Stimulated activated CD4-positive, alpha-beta T cell treated with anti-CD3 and anti-CD28 coated beads, Interleukin-1b, Interleukin-23, amount 100 ng/mL, for 4 hours (primary cell): ENCODE results near the gene L2HGDH.
A peak's percentile ranks its signal among the peaks of the same experiment; 100 is the strongest.

Experiments
- DNase-seq, 2 donors: peaks; one replicate each; pipeline ENCODE4 v3.0.0-alpha.2; 2020; ENCODE audit warnings: low read depth in 2 of 2

Gene L2HGDH

GRCh38 chr14:50288146-50288545 lies 23.9 kb downstream of the L2HGDH start:
- DNase-seq = no peak

DNA sequence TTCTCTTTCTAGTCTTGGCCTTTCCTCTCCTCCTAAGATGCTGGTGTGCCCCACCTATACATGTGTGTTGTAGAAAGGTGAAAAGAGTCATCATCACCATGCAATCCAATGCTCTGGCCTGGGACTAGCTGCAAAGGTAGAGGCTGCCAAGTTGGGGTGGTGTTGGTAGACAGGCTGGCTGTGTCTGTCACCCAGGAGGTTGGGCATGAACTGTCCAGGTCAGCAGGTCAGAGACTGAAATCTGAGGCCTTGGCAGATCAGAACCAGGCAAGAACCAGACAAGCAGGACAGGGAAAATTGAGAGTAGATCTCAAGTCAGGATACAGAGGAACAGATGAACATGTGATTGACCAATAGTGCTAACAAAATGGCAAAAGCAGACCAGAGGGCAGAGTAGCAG lies 26.2 kb downstream of the L2HGDH start:
- DNase-seq = no peak

DNA sequence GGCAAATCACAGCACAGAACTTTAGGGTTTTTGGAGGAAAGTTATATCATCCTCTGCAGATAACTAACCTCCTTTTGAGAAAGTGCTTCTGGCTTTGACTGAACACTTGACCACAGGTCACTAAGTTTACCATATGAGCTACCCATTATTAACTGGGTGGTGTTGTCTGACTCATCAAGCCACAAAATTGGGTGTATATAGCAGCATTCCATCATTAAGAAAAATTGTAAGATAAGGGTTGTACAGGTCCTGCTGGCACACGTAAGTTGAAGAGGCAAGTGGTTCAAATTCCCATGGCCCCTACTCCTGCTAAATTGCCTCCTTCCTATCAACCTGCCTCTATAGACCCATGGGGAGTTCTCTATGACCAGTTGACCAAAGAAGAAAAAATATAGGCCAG lies 39.5 kb downstream of the L2HGDH start:
- DNase-seq = no peak

DNA sequence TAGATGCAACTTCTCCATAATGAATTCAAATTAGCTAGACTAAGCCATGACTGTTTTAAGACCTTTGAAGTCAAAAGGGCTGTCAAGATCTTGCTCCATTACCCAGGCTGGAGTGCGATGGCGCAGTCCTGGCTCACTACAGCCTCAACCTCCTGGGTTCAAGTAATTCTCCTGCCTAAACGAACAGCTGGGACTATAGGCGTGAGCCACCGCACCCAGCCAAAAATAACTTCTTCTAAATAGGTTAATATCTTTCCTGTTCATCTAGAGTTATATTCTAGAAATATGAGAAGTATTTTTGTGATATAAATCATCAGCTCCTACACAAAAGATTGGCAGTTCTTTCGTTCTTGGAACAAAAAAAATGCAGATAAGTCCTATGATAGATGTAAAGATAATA lies 41.1 kb downstream of the L2HGDH start:
- no peak for DNase-seq

DNA sequence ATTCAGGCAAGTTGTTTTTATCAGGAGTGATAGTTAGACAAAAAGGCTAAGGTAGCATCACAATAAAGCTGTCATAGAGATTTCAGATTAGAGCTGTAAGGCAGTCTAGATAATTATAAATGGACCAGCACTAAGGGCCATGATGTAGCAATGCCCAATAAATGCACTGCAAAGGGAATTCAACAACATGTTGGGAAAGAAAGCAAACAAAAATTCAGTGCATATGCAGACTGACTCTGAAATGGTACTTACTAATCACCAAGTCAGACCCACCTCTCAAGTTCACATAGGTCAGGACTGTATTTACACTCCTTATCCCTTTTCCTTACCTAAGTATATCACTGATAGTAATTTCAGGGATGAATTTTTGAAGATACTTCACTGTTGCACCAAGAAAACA lies 47.0 kb downstream of the L2HGDH start:
- no peak for DNase-seq

DNA sequence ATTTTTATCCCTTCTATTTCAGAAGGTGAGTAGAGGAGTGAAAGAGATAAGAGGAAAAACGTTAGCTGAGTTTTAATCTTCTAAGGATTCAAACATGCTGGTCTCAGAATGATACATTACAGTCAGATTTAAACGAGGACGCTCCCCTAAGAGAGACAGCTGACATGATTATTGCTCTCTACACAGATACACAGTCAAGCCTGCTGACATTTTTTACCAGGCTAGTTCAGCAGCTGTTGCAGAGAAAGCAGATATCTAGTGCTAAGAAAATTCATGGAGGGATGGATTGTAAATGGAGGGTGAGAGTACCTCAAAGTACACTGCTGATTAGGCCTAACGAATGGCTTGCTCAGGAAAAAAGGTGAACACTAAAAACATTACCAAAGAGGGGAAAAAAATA lies 48.7 kb downstream of the L2HGDH start:
- no peak for DNase-seq

GRCh38 chr14:50262865-50263264 lies 49.2 kb downstream of the L2HGDH start:
- DNase-seq = no peak

GRCh38 chr14:50260511-50260910 lies 51.5 kb downstream of the L2HGDH start:
- DNase-seq = peak in 1 of 2 donors; percentile 13

- no peak for DNase-seq
Observed at GRCh38 chr14:50260072-50260471, 52.0 kb downstream of the L2HGDH start.

DNA sequence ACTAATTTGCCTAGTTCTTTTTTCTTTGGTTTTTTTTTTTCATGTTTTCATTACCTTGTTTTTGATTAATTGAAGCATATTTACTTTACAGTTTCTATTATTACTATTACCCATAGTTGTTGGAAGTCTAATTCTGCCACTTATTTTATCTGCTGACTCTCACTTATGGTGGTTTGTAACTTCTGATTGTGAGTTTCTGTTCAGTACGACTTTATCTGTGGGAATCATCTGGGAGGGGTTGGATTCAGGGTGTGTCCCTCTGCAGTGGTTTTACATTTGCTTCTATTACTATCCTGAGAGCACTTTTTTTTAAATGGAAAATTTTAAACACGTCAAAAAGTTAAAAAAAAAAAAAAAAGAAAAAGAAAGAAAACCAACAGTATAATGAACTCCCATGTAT lies 54.3 kb downstream of the L2HGDH start:
- no peak for DNase-seq

DNA sequence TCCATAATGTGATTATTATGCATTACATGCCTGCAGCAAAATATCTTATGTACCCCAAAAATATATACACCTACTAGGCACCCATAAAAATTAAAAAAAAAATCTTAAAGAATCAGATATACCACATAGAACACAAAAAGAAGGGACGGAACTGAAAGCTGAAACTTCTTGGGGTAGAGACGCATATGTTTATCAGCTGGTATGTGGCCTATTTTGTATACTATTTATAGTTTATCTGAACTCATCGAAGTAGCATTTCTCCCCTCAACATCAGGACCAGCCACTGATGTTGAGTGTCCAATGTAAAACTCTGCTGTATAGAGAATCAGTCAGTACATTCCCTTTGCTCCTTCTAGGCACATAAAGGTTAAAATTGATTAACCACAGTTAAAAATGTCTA lies 57.8 kb downstream of the L2HGDH start:
- DNase-seq = no peak

DNA sequence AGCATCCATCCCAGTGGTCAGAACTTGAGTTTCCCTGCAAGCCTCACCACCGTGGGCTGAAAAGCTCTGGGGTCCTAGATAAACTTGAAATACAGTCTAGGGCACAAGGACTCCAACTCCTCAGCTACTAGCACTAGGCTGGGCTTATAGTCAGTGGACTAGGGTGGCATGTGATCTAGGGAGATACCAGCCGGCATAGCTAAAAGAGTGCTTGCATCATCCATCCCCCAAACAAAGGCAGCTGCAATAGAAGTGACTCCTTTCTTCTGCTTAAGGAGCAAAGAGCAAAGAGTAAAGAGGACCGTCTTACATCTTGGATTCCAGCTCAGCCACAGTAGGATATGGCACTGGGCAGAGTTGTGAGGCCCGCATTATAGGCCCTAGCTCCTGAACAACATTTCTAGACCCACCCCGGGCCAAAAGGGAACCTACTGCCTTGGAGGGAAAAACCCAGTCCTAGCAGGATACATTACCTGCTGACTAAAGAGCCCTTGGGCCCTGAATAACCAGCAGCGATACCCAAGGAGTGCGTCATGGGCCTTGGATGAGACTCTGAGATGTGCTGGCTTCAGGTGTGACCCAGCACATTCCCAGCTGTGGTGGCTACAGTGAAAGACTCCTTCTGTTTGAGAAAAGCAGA lies 62.8 kb downstream of the L2HGDH start:
- DNase-seq = no peak

DNA sequence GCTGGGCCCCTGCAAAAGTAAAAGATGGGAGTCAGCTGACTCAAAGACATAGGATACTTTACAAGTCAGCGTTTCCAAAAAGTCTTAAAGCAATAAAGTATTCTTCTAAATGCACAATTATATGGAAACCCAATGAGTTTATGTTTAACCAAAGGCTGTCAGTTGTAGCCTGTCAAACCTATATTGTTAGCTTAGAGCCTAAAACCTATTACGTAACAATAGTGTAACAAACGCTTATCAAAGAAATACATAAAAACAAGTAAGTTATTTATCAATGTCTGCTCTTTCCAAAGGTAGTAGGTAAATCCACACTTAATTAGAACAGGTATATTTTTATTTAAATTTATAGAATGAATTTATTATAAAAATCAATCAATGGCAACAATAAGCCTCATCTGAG lies 64.8 kb downstream of the L2HGDH start:
- no peak for DNase-seq

DNA sequence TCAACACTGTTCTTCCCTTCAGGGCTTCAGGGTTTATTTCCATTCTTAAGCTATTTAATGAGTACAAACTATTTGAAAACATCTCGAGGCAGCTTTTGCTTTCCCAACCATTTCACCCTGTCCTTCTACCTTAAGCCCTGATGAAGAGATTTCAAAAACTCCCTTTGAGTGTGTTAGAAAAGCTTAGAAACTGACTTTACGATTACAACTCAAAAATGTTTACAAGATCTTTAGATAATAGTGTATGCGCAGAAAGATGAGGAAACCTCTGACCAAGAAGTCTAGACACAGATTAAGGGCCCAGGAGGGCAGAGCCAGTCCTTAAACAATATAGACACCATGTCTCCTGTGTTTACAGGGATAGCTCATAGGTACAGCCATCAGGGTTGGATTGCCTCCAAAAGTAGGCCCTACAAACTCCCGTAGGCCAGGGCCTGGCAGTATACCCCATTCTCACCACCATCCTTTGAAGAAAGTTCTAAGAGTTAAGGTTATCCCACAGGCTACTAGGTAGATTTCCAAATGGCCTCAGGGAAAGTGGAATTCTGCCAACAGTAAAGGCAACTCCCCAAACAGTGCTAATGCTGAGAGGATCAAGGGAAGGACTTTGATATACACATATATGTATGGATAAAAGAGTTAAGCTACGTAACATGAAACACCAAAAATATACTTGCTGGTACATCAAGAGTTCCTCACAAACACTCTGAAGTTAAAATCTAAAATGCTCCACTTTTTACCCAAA lies 69.3 kb downstream of the L2HGDH start:
- DNase-seq = no peak

DNA sequence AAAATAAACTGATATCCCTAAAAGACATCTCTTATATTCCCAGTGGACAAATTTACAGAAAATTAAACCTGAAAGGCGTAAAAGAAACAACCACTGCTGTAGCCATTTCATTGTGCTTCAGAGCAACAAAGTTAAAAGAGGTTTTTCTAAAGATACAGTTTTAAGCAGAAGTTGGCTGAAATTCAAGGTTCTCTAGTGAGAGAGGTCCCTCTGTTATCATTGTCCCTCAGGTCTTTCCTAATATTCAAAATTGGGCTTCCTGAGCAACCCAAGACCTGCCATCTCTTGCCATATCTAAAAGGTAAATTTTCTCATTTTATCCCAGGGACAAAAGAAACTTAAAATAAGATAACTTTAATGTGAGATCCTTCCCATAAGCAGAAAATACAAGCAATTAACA lies 69.9 kb downstream of the L2HGDH start:
- no peak for DNase-seq

- no peak for DNase-seq
Observed at GRCh38 chr14:50237427-50237826, 74.6 kb downstream of the L2HGDH start.

GRCh38 chr14:50233951-50234250 lies 78.1 kb downstream of the L2HGDH start:
- DNase-seq = no peak

DNA sequence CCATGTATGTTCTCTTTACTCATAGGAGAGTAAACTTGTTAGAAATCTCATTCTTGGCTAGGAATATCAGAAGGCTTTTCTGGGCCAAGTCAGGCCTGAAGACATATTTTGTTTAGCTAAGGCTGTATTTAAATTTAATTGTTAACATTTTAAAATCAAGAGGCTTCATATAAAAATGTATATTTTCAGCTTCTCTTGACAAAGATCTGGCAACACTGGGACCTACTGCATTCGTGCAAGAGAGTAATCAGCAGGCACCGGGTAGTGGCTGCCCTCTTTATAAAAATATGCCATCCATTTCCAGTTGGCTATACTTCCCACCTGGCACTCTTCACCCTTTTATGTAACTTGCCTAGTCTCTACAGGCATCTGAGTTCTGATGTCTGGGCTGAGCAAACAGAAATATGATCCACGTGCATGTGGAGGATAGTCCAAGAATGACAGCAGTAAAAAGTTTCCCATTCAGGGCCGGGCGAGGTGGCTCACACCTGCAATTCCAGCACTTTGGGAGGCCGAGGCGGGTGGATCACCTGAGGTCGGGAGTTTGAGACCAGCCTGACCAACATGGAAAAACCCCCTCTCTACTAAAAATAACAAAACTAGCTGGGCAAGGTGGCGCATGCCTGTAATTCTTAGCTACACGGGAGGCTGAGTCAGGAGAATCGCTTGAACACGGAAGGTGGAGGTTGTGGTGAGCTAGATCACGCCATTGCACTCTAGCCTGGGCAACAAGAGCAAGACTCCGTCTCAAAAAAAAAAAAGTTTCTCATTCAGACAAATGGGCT lies 78.7 kb downstream of the L2HGDH start:
- peak in 1 of 2 donors; percentile 3 for DNase-seq

DNA sequence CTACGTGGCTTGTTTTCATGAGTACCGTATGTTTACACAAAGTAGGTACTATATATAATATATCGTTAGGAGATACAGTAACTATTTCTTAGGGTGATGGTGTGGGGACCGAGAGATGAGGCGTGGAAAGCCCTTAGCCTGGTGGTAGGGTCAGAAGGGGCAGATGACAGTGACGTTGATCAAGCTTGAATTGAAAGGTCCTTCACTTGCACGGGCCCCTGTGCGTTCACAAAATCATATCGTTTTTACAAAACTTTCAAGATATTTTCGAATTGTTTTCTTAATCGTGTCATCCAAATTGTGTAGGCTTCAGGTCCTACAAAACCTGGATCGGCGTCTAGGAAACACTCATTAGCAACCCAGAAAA lies 79.8 kb downstream of the L2HGDH start:
- DNase-seq = no peak

DNA sequence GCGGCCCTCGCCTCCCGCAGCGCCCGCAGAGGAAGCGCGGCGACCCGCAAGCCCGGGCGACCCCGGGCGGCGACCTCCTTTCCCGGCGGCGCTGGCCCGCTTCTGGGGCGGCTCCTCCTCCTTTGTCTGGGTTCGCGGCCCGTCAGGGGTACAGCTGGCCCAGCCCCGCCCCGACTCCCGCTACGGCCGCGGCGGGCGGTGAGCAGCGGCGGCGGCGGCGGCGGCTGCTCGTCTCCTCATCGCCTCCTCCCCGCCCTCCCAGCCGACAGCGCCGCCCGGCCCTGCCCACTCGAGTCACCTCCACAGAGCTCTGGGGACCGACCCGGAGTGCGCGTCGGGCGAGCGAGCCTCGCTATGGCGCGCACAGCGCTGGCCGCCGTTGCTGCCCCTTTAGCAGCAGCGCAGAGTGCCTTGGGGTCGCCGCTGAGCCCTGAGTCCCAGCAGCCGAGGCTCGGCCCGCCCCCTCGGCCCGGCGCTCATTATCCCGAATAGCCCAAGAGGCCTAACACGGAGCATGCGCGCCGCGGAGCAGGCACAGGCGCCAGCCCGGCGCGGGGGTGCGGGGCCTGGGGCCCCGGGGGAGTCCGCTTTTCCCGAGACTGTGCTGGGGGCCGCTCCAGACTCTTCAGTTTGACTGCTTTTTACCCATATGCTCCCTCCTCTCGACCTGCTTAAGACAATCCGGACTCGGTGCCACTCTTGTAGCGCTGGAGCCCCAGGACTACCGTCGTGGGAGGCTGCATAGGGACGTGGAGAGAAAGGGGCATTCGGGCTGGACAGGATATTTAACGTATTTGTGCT lies 80.4 kb downstream of the L2HGDH start, which contains the start of gene SOS2:
TSS of gene SOS2 (minus strand) at position 104 of the 801 bp plus-strand sequence. CDS start 295 bp downstream, outside the sequence.
- DNase-seq = peak; percentile 65 to 68

- DNase-seq = peak; percentile 0 to 13
Observed at GRCh38 chr14:50230701-50231474, 81.1 kb downstream of the L2HGDH start.

- peak in 1 of 2 donors; percentile 1 for DNase-seq
Observed at GRCh38 chr14:50230401-50230700, 81.7 kb downstream of the L2HGDH start.
